ENCODE results near the gene AKT1.

The AKT1 gene

DNA sequence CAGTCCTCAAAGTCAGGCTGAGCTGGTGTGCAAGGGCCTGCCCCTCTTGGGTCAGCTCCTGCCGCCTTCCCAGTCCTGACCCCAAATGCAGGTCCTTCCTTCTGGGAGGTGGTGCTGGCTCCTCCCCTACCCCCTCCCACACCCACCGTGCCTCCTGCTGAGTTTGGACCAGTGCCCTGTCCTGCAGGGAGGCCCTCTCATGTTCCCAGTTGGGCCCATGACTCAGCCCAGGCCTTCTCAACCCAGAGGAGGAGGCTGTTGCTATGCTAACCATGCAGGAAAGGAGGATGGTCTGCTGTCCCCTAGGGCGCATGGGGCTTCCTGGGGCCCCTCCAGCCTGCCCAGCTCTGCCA is 9.8 kb upstream of the AKT1 start:
- TF ChIP-seq, protein P1, sequence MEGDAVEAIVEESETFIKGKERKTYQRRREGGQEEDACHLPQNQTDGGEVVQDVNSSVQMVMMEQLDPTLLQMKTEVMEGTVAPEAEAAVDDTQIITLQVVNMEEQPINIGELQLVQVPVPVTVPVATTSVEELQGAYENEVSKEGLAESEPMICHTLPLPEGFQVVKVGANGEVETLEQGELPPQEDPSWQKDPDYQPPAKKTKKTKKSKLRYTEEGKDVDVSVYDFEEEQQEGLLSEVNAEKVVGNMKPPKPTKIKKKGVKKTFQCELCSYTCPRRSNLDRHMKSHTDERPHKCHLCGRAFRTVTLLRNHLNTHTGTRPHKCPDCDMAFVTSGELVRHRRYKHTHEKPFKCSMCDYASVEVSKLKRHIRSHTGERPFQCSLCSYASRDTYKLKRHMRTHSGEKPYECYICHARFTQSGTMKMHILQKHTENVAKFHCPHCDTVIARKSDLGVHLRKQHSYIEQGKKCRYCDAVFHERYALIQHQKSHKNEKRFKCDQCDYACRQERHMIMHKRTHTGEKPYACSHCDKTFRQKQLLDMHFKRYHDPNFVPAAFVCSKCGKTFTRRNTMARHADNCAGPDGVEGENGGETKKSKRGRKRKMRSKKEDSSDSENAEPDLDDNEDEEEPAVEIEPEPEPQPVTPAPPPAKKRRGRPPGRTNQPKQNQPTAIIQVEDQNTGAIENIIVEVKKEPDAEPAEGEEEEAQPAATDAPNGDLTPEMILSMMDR (IDR thresholded peaks at IDR 0.05; ENCODE audit: low read depth, low read length), result no peak
- peak; percentile 87 to 93 for DNase-seq (ENCODE audit: low read depth in 2 of 2)
- no peak overlapping the region for H3K4me3 ChIP-seq (replicated peaks in 1 of 2; ENCODE audit: low read depth in 2 of 2, low read length in 2 of 2)

DNA sequence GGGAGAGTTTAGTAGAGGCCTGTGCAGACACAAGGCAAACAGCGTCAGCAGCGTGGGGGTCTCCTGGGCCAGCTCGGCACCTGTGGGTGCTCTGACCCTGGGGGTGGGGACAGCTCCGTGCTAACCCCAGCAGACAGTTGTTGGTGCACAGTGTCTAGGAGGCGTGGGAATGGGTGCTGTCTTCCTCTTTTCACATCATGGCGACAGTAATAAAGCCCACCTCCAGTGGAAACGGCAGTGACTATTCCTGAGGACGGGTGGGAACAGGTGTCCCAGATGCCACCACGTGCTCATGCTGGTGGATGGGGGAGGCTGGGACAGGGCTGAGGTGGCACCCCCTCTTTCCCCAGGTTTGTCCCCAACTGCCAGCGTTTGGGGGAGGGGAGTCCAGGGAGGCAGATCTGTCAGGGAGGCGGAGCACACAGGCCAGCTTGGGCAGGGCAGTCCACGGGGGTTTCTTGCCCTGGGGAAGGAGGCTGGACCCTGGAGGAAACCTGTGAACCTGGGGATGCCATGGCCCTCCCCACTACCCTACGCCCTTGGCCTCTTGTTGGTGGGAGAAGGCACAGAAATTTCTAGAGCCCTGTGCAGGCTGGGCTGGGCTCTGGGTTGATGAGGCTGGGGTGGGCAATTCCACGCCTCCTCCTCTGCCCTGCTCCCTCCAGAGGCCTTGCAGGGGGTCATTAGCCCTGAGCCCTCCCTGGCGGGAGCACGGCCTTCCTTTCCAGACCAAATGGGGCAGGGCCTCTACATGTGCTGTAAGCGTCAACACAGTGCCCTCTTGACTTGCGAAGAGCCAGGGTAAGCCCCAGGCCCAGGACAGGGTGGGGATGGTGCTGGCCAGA is 9.2 kb upstream of the AKT1 start:
- DNase-seq (ENCODE audit: low read depth in 2 of 2), result no peak
- TF ChIP-seq, protein P1 (IDR thresholded peaks at IDR 0.05; ENCODE audit: low read depth, low read length), result no peak
- no peak overlapping the region for H3K4me3 ChIP-seq (replicated peaks in 1 of 2; ENCODE audit: low read depth in 2 of 2, low read length in 2 of 2)

DNA sequence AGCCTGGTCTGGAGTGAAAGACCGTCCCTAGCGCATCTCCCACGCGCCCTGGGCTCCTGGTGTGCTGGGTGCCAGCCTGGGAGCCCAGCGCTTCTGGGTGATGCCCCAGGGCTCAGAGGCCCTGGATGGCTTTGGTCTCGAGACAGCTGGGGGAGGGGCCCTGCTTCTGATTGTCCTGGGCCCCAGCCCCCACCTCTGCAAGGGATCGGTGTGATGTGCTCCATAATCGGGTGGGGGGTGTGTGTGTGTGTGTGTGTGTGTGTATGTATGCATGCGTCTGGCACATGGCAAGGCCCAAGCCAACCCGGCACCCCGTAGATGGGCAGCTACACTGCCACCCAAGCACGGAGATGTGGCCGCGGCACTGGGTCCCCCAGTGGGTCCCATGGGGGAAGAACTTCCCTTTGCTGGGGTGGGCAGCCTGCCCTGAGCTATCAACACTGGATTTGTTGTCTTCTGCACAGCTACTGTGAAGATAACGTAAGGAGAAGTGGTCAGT is 8.4 kb upstream of the AKT1 start:
- H3K4me3 ChIP-seq (replicated peaks in 1 of 2; ENCODE audit: low read depth in 2 of 2, low read length in 2 of 2), result no peak overlapping the region
- TF ChIP-seq, protein P1 (IDR thresholded peaks at IDR 0.05; ENCODE audit: low read depth, low read length), result no peak
- DNase-seq (ENCODE audit: low read depth in 2 of 2), result no peak

DNA sequence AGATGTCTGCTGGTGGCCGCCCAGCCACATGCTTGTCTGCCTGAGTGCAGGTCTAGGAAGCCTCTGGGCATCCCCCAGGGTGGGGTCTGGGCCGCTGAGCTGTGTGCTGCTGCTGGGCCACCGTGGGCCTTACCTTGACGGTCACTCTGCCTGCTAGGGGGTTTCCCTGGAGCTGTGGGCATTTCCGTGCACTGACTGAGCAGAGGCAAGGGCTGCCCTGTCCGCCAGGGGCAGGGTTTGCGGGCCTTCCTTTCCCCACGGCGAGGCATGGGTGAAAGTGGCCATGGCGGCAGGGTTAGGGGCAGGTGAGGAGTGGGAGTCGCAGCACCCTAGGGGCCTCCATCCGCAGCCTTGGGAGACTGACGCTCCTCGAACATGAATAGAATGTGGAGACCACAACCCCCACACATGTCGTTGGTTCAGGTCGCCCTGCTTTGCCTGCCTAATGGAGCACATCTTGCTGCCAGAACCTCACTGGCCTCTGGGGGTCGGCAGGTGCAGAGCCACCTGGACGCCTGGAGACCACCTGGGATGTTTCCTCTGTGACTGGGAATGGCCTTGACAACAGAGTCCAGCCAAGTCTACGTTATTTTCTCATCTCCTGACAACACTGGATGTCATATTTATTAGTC is 7.8 kb upstream of the AKT1 start:
- TF ChIP-seq, protein P1 (IDR thresholded peaks at IDR 0.05; ENCODE audit: low read depth, low read length), result no peak
- no peak overlapping the region for H3K4me3 ChIP-seq (replicated peaks in 1 of 2; ENCODE audit: low read depth in 2 of 2, low read length in 2 of 2)
- peak in 1 of 2 donors; percentile 36 for DNase-seq (ENCODE audit: low read depth in 2 of 2)

DNA sequence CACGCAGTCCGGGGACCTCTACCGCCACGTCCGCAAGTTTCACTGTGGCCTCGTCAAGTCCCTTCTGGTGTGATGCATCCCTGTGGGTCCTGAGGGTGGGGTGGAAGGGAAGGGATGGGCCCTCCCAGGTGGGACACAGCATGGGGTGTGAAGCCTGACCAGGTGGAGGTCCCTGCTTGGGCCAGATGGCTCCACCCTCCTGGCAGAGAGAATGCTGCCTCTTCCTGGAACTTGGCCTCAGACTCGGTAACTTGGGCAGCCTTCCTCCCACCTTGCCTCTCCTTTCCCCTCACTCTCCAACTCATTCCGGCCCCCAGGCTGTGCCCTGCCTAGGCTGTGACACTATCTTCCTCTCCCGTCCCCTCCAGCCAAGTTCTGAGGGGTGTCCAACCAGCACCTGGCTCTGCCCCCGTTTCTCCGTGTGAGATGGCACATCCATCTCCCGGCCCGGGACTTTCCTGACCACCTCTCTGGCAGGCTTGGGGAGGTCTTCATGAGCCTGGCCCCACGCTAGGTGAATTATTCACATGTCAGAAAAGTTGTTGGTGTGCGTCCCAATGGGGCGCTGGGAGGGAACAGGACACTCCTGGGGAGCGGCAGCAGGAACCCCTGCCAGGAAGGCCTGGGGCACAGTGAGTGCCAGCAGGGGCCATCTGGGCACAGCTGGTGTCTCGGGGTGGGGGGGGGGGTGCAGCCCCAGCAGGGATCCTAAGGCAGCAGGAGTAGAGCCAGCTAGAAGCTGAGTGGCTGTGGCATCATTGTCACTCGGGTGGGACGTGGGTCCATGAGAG is 7.0 kb upstream of the AKT1 start:
- no peak for DNase-seq (ENCODE audit: low read depth in 2 of 2)
- TF ChIP-seq, protein P1 (IDR thresholded peaks at IDR 0.05; ENCODE audit: low read depth, low read length), result no peak
- no peak overlapping the region for H3K4me3 ChIP-seq (replicated peaks in 1 of 2; ENCODE audit: low read depth in 2 of 2, low read length in 2 of 2)

DNA sequence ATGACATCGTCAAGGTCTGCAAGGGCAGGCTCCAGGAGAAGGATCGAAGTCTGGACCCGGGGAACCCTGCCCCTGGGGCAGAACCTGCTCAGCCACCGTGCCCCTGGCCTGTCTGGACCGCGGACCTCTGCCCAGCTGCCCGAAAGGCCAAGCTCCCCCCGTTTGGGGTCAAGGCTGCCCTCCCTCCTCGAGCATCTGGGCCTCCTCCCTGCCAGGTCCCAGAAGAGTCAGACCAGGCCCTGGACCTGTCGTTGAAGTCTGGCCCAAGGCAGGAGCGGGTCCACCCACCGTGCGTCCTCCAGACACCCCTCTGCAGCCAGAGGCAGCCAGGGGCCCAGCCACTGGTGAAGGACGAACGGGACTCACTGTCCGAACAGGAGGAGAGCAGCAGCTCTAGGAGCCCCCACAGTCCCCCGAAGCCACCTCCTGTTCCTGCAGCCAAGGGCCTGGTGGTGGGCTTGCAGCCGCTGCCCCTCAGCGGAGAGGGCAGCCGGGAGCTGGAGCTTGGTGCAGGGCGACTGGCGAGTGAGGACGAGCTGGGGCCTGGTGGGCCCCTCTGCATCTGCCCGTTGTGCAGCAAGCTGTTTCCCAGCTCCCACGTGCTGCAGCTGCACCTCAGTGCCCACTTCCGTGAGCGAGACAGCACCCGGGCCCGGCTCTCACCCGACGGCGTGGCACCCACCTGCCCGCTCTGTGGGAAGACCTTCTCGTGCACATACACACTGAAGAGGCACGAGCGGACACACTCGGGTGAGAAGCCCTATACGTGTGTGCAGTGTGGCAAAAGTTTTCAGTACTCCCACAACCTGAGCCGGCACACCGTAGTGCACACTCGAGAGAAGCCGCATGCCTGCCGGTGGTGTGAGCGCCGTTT is 6.2 kb upstream of the AKT1 start:
- DNase-seq (ENCODE audit: low read depth in 2 of 2), result no peak
- peak overlapping the region; percentile 50 to 62 for H3K4me3 ChIP-seq (replicated peaks in 1 of 2; ENCODE audit: low read depth in 2 of 2, low read length in 2 of 2)
- TF ChIP-seq, protein P1 (IDR thresholded peaks at IDR 0.05; ENCODE audit: low read depth, low read length), result no peak

Data from cardiac fibroblast (primary cell).